T1000 (cell line): ENCODE measurements around the gene STMN3.
A peak's percentile ranks its signal among the peaks of the same experiment; 100 is the strongest.
"Not testable (repeated sequence)": the region's sequence is repeated elsewhere in the genome, so short reads cannot be mapped to it uniquely, and the experiment has no call there.

Experiments used
- DNase-seq: peaks from one replicate; lab custom pipeline; 2025; ENCODE audit warnings: mixed read lengths; lab: John Stamatoyannopoulos, UW

The STMN3 gene

DNA sequence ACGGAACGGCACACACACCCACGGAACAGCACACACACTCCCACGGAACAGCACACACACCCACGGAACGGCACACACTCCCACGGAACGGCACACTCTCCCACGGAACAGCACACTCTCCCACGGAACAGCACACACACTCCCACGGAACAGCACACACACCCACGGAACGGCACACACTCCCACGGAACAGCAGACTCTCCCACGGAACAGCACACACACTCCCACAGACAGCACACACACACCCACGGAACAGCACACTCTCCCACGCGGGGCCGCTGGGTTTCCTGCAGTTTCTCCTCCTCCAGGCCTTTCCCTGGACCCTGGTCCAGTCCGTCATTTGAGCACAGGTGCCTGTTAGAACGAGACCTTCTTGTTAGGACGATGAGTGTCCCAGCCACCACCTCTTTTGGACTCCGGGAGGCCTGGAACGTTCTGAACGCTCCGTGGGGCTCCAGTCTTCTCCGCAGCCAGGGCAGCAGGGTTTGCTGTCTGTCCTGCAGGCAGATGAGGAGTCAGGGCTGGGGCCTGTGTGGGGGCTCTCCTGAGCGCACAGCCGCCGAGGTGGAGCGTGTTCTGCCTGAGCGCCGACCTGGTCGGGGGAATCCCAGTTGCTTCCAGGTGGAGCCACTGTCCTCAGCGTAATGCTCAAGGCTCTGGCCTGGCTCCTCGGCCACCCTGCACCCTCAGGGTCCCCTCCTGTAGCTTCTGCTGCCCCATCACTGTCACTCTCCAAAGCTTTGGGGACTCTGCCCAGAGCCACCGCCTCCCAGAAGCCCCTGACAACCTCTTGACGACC is 25.6 kb upstream of the STMN3 start:
- no peak for DNase-seq

DNA sequence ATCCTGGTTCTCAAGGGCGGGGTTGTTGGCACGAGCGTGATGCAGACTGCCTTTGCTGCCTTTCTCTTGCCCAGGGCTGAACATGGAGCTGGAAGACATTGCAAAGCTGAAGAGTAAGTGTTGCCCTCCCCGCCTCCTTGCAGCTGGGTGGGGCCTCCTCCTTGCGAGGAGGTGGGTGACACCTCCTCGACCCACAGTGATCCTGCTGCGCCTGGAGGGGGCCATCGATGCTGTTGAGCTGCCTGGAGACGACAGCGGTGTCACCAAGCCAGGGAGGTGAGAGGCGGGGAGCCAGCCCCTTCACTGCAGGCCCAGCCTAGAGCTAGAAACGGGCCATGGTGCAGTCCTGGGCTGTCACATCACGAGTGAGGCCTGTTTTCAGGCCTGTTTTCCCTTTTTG is 24.8 kb upstream of the STMN3 start:
- no peak for DNase-seq

DNA sequence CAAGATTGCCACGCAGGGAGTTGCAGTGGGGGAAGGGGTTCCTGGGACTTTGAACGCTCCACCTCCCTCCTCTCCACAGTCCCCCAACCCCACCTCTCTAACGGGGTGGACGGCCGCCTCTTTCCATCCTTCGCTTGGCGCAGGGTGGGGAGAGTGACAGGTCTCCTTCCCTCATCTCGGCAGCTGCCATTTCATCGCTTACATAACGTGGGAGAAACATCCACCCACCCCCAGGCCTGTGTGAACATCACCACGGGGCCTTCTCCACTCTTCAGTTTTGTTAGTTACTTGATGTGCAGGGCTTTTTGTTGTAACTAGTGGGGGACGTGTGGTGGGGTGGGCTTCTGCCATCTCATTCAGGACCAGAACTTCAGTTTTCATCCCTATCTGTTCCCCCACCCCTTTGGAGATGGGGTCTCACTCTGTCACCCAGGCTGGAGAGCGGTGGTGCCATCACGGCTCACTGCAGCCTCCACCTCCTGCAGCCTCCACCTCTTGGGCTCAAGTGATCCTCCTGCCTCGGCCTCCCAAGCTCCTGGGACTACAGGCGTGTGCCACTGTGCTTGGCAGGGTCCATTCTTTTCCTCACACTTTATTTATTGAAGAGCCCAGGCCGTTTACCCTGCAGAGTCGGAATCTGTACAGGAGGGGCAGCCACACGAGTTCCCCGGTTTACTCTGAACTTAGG is 22.6 kb upstream of the STMN3 start:
- DNase-seq: no peak

DNA sequence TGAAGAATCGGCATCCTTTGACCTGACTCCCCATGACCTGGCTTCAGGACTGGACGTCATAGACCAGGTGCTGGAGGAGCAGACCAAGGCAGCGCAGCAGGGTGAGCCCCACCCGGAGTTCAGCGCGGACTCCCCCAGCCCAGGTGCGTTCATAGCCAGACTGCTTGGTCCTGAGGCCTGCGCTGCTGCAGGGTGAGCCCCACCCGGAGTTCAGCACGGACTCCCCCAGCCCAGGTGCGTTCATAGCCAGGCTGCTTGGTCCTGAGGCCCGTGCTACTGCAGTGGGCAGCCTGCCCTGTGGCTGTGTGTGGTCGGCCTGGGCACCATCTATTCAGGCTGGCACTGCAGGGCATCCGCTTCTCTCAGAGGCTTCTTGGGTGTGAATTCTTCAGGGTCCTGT is 20.7 kb upstream of the STMN3 start:
- no peak for DNase-seq

DNA sequence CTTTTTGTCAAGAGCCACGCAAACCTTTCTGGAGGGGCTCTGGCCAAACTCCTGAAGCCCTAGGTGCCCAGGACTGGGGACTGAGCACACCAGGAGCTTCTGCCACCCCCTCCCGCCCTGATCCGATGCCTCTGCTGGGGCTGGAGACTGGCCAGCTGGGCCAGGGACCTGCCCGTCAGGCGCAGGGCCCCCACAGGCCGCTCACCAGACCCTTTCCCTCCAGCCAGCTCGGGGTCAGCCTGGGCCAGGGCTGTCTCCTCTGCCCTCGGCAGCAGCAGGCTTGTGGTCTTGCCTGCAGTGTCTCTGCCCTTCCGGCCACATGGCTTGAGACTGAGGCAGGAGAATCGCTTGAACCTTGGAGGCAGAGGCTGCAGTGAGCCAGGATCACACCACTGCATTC is 19.4 kb upstream of the STMN3 start:
- DNase-seq: no peak

- DNase-seq: not testable (repeated sequence)
These were observed 18.5 kb upstream of the STMN3 start for GRCh38 chr20:63671695-63672094.

DNA sequence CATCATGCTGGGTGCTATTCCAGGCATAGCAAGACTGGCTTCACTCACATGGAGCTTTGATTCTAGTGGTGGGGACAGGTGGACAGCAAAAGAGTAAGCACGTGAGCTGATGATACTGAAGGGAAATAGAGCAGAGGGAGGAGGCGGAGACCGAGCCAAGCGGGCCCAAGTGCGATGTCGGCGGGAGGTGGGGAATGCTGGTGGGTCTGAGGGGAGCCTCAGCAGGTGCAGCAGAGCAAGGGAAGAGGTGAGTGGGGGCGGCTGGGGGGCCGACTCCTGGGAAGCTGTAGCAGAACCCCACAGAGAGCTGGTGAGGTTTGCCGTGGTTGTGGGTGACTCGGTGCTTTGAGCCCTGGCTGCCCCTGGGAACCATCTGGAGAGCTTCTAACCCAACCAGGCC is 15.1 kb upstream of the STMN3 start:
- no peak for DNase-seq

- DNase-seq: no peak
These were observed 14.6 kb upstream of the STMN3 start for GRCh38 chr20:63667858-63668257.

DNA sequence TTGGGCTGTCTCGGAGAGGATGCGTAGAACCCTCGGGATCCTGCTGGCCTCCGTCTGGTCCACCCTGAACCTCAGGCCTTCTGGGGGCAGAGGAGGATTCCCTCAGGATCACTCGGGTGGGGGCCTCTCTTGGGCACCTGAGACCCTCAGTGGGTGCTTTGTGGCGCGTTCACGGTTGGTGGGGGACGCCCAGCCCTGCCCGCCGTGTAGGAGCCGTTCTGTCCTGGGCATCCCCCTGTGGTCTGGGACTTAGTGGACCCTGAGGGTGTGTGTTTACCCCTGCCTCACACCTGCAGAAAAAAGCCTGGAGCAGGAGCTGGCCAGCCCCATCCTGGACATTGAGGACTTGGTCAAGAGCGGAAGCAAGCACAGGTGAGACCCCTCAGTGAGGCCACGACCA is 12.5 kb upstream of the STMN3 start:
- no peak for DNase-seq

GRCh38 chr20:63664861-63665594 is 11.8 kb upstream of the STMN3 start:
- no peak for DNase-seq

GRCh38 chr20:63664143-63664851 is 11.1 kb upstream of the STMN3 start:
- DNase-seq: no peak

GRCh38 chr20:63663332-63664066 is 10.3 kb upstream of the STMN3 start:
- DNase-seq: no peak

GRCh38 chr20:63662813-63663189 is 9.6 kb upstream of the STMN3 start:
- no peak for DNase-seq

GRCh38 chr20:63661959-63662812 is 9.0 kb upstream of the STMN3 start:
- DNase-seq: no peak

GRCh38 chr20:63661108-63661507 is 7.9 kb upstream of the STMN3 start:
- no peak for DNase-seq

GRCh38 chr20:63660622-63661021 is 7.4 kb upstream of the STMN3 start:
- no peak for DNase-seq

DNA sequence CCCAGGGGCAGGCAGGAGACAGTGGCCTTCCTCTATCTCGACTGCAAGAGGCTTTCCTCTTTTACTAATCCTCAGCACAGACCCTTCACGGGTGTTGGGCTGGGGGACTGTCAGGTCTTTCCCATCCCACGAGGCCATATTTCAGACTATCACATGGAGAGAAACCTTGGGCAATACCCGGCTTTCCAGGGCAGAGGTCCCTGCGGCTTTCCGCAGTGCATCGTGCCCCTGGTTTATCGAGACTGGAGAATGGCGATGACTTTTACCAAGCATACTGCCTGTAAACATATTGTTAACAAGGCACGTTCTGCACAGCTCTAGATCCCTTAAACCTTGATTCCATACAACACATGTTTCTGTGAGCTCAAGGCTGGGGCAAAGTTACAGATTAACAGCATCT is 7.0 kb upstream of the STMN3 start:
- not testable (repeated sequence) for DNase-seq

- no peak for DNase-seq
These were observed 6.1 kb upstream of the STMN3 start for GRCh38 chr20:63659370-63659769.

DNA sequence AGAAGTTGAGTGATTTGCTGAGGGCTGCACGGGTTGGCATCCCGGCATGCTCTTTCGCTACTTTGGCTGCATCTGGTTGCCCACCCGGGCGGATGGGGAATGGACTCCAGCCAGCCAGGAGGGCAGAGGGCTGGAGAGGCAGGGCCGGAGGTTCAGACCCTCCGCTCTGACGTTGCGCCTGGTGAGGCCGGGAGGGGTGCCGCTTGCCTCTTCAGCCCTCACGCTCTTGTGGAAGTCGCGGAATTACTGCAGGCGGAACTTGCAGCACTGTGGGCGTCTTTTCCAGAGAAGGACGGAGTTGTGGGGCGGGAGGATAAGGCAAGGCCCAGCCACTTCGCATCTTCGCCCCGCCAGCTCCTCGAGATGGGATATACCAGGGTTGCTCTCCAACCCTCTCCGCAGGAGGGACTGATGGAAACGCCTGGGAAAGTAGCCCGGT is 5.5 kb upstream of the STMN3 start:
- no peak for DNase-seq

DNA sequence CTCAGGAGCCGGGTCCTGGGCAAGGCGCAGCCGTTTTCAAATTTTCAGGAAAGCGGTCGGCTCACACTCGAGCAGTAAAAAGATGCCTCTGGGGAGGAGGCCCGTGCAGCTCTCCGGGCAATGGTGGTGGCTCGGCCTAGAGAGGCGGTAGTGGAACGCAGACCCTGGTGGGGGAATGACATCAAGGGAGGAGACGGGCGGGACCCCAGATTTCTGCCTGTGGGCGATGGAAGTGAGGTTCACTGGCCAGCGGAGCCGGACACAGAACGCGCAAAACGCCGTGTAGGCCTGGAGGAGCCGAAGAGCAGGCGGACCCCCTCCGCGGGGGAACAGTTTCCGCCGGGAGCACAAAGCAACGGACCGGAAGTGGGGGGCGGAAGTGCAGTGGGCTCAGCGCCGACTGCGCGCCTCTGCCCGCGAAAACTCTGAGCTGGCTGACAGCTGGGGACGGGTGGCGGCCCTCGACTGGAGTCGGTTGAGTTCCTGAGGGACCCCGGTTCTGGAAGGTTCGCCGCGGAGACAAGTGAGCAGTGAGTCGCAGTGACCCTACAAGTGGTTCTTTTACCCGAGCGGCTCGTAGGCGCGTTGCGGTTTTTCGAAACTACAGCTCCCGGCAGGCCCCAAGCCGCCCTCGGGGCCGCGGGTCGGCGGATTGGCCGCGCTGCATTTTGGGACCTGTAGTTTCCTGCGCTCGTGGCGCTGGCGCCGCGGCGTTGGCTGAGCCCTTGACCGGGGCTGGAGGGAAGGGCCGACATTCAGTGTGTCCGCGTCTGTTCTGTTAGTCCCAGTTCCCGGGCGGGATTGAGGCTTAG is 4.9 kb upstream of the STMN3 start, which contains the start of gene RTEL1:
Gene RTEL1, plus strand, starts transcription at position 376 of the 812 bp plus-strand sequence. CDS start 1,091 bp downstream, outside the sequence.
- DNase-seq: peak; percentile 78
